ENCODE data around the gene CDV3. TPM values are rescaled to one million over a fixed set of nuclear protein-coding genes. Genes with fewer than 3 reads are reported as not detected.

CDV3 gene
- total and polyA plus RNA-seq, 2 donors (not counting 3 experiments of a cell fraction or from before 2014, with no cell fraction given): 46.7 to 229 TPM

DNA sequence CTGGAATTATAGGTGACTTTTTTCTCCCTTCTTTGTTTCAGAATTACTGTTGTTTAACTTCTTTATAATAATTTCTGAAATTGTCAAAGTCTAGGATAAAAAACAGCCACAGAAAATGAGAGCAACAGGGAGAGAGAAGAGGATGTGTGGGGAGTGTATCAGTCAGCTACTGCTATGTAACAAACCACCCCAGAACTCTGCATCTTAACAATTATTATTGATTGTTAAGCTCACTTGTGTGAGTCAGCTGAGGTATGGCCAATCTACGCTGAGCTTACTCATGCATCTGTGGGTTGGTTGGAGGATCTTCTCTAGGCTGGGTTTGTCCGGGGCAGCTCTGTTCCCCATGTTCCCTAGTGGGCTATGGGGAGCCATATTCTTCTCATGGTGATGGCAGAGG lies 43.7 kb upstream of the CDV3 start:
- no peaks in the 10 kb centered on the region for H3K79me2 ChIP-seq (ENCODE audit: control insufficient read depth, insufficient read depth, low read length)
- H3K36me3 ChIP-seq (ENCODE audit: control insufficient read depth in 2 of 2, extremely low read depth in 1 of 2, insufficient read depth in 2 of 2, low read length in 2 of 2): no peaks in the 10 kb centered on the region
- BruUV-seq (replicated peaks): no TSS peak
- no peak overlapping the region for H3K27ac ChIP-seq (ENCODE audit: insufficient read depth, low read depth, low read length)
- H2AFZ ChIP-seq (ENCODE audit: low read depth, low read length): no peak overlapping the region
- no peak for TF ChIP-seq JUN (IDR thresholded peaks at IDR 0.05; ENCODE audit: borderline replicate concordance, insufficient read depth, insufficient read length, low read depth)
- no peak for TF ChIP-seq GATA2 (IDR thresholded peaks at IDR 0.05; ENCODE audit: insufficient read depth, insufficient read length, low read depth, low read length)
- TF ChIP-seq, protein P1, sequence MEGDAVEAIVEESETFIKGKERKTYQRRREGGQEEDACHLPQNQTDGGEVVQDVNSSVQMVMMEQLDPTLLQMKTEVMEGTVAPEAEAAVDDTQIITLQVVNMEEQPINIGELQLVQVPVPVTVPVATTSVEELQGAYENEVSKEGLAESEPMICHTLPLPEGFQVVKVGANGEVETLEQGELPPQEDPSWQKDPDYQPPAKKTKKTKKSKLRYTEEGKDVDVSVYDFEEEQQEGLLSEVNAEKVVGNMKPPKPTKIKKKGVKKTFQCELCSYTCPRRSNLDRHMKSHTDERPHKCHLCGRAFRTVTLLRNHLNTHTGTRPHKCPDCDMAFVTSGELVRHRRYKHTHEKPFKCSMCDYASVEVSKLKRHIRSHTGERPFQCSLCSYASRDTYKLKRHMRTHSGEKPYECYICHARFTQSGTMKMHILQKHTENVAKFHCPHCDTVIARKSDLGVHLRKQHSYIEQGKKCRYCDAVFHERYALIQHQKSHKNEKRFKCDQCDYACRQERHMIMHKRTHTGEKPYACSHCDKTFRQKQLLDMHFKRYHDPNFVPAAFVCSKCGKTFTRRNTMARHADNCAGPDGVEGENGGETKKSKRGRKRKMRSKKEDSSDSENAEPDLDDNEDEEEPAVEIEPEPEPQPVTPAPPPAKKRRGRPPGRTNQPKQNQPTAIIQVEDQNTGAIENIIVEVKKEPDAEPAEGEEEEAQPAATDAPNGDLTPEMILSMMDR (IDR thresholded peaks at IDR 0.05; ENCODE audit: extremely low read depth in 1 of 2, insufficient read depth in 1 of 2, low read depth in 1 of 2, low read length in 2 of 2): no peak
- TF ChIP-seq POLR2A (IDR thresholded peaks at IDR 0.05; ENCODE audit: low read depth, low read length): no peak
- TF ChIP-seq POLR2AphosphoS5 (IDR thresholded peaks at IDR 0.05; ENCODE audit: insufficient read depth, low read depth, low read length): no peak
- no peak for TF ChIP-seq MAX (IDR thresholded peaks at IDR 0.05; ENCODE audit: insufficient read depth, insufficient read length)
- TF ChIP-seq EZH2 (IDR thresholded peaks at IDR 0.05; ENCODE audit: borderline replicate concordance, low read depth, low read length, severe bottlenecking): no peak
- TF ChIP-seq FOS (IDR thresholded peaks at IDR 0.05; ENCODE audit: borderline replicate concordance, insufficient read depth, low read length): no peak
- no peak for TF ChIP-seq MYC (IDR thresholded peaks at IDR 0.05; ENCODE audit: low read depth, low read length)
- DNase-seq (ENCODE audit: low read depth, low spot score): no peak
- POLR2A ChIA-PET: no interaction called here
- CTCF ChIA-PET: no interaction called here
- no peak overlapping the region for H3K4me3 ChIP-seq (replicated peaks in 1 of 3; ENCODE audit: insufficient read depth in 1 of 3, low read depth in 1 of 3, low read length in 3 of 3)
- H3K9ac ChIP-seq (replicated peaks; ENCODE audit: extremely low read depth, insufficient read depth, low read length): no peak overlapping the region
- peaks cover 11% of the 10 kb centered on the region for H3K4me1 ChIP-seq (ENCODE audit: control insufficient read depth, extremely low read depth, insufficient read depth, low read length)
- H3K9me1 ChIP-seq (replicated peaks; ENCODE audit: control insufficient read depth, extremely low read depth, insufficient read depth, low read length): no peaks in the 10 kb centered on the region
- no peaks in the 10 kb centered on the region for H3K27me3 ChIP-seq (ENCODE audit: control insufficient read depth in 2 of 2, insufficient read depth in 2 of 2, low read length in 2 of 2)
- intact Hi-C loops (cut with micrococcal nuclease) (loop anchor here (5.0 kb wide), 1 partner anchor 42 kb away; the partner anchor contains the start of gene CDV3), dilution Hi-C loops (cut with MboI; ENCODE audit: extremely low pct_ligation_motif_present, low sequenced_read_pairs) (no loop called here)
- H3K9me3 ChIP-seq (replicated peaks; ENCODE audit: control insufficient read depth, insufficient read depth, low read length): no peaks in the 10 kb centered on the region
- FAIRE-seq: no peak
- no peak overlapping the region for H3K4me2 ChIP-seq (ENCODE audit: insufficient read depth, low read length)
- H4K20me1 ChIP-seq (replicated peaks; ENCODE audit: control insufficient read depth, extremely low read depth, insufficient read depth, low read length): no peaks in the 10 kb centered on the region

Measured in endothelial cell of umbilical vein (primary cell).